H9 (cell line): Measurements from ENCODE around the gene PHF21A. TPM values are rescaled to one million over a fixed set of nuclear protein-coding genes. Genes with fewer than 3 reads are reported as not detected.
A peak's percentile ranks its signal among the peaks of the same experiment; 100 is the strongest.

Experiments used
- DNase-seq: peaks from one replicate; pipeline ENCODE4 v3.0.0-alpha.2; 2017
- H2AFZ ChIP-seq: one replicate; pipeline ENCODE4 v1.6.1; 2013; ENCODE audit warnings: mild to moderate bottlenecking, low read length, control low read depth, moderate library complexity
- H2AK5ac ChIP-seq: 2 replicates; pipeline ENCODE4 v1.6.1; 2013; ENCODE audit warnings: low read length, control low read depth, mixed read lengths; ENCODE audit not compliant: insufficient read length
- H2BK120ac ChIP-seq: one replicate; pipeline ENCODE4 v1.6.1; 2013; ENCODE audit warnings: low read depth, mild to moderate bottlenecking, low read length, control low read depth, inconsistent platforms; ENCODE audit not compliant: poor library complexity, severe bottlenecking
- H2BK12ac ChIP-seq: 2 replicates; pipeline ENCODE4 v1.6.1; 2013; ENCODE audit warnings: low read length, control low read depth, mixed read lengths, low read depth; ENCODE audit not compliant: insufficient read length
- H2BK15ac ChIP-seq: 2 replicates; pipeline ENCODE4 v1.6.1; 2013; ENCODE audit warnings: low read depth, low read length, control low read depth
- H2BK20ac ChIP-seq: one replicate; pipeline ENCODE4 v1.6.1; 2013; ENCODE audit warnings: low read depth, mild to moderate bottlenecking, low read length, control low read depth, inconsistent platforms; ENCODE audit not compliant: poor library complexity, severe bottlenecking
- H2BK5ac ChIP-seq: 2 replicates; pipeline ENCODE4 v1.6.1; 2013; ENCODE audit warnings: low read length, control low read depth, mixed read lengths; ENCODE audit not compliant: insufficient read length
- H3K14ac ChIP-seq: 2 replicates; pipeline ENCODE4 v1.6.1; 2013; ENCODE audit warnings: low read length, control low read depth; ENCODE audit not compliant: insufficient read depth
- H3K18ac ChIP-seq: 2 replicates; pipeline ENCODE4 v1.6.1; 2013; ENCODE audit warnings: low read depth, mild to moderate bottlenecking, mixed read lengths, low read length, control low read depth; ENCODE audit not compliant: insufficient read length
- H3K23ac ChIP-seq: 2 replicates; pipeline ENCODE4 v1.6.1; 2013; ENCODE audit warnings: low read length, control low read depth, mixed read lengths, low read depth; ENCODE audit not compliant: insufficient read length
- H3K23me2 ChIP-seq: 2 replicates; pipeline ENCODE4 v1.6.1; 2013; ENCODE audit warnings: low read depth, mild to moderate bottlenecking, mixed read lengths, low read length, control low read depth; ENCODE audit not compliant: insufficient read length, poor library complexity, severe bottlenecking
- H3K27ac ChIP-seq: 2 replicates; pipeline ENCODE4 v1.5.1; 2013; ENCODE audit warnings: low read length, control low read depth, mixed read lengths, low read depth; ENCODE audit not compliant: insufficient read length
- H3K27me3 ChIP-seq: 2 replicates; pipeline ENCODE4 v1.6.1; 2013; ENCODE audit warnings: low read length, control low read depth, inconsistent platforms; ENCODE audit not compliant: insufficient read depth
- H3K4ac ChIP-seq: 2 replicates; pipeline ENCODE4 v1.6.1; 2013; ENCODE audit warnings: low read depth, mild to moderate bottlenecking, control low read depth, inconsistent platforms, low read length, moderate library complexity
- H3K4me1 ChIP-seq: 2 replicates; pipeline ENCODE4 v1.6.1; 2013; ENCODE audit warnings: low read length, control low read depth, inconsistent platforms; ENCODE audit not compliant: insufficient read depth
- H3K4me2 ChIP-seq: 2 replicates; pipeline ENCODE4 v1.6.1; 2013; ENCODE audit warnings: low read length, control low read depth, mixed read lengths; ENCODE audit not compliant: insufficient read length, insufficient read depth
- H3K56ac ChIP-seq: 2 replicates; pipeline ENCODE4 v1.6.1; 2013; ENCODE audit warnings: low read depth, mild to moderate bottlenecking, mixed read lengths, low read length, control low read depth; ENCODE audit not compliant: insufficient read length
- H3K79me1 ChIP-seq: 2 replicates; pipeline ENCODE4 v1.6.1; 2013; ENCODE audit warnings: low read depth, mild to moderate bottlenecking, moderate library complexity, low read length, control low read depth, inconsistent platforms; ENCODE audit not compliant: insufficient read depth, poor library complexity, severe bottlenecking
- H3K79me2 ChIP-seq: 2 replicates; pipeline ENCODE4 v1.6.1; 2013; ENCODE audit warnings: low read length, control low read depth, inconsistent platforms; ENCODE audit not compliant: insufficient read depth
- H3K9ac ChIP-seq: 2 replicates; pipeline ENCODE4 v1.6.1; 2013; ENCODE audit warnings: low read length, control low read depth, mixed read lengths; ENCODE audit not compliant: insufficient read length; ENCODE audit errors: extremely low read depth
- H3K9me3 ChIP-seq: one replicate; pipeline ENCODE4 v1.6.1; 2013; ENCODE audit warnings: low read depth, low read length, inconsistent platforms; ENCODE audit not compliant: control insufficient read depth
- H3T11ph ChIP-seq: one replicate; pipeline ENCODE4 v1.6.1; 2013; ENCODE audit warnings: mild to moderate bottlenecking, low read length, control low read depth, inconsistent platforms
- H4K20me1 ChIP-seq: one replicate; pipeline ENCODE4 v1.6.1; 2013; ENCODE audit not compliant: control insufficient read depth, insufficient read length, insufficient read depth
- H4K5ac ChIP-seq: 2 replicates; pipeline ENCODE4 v1.6.1; 2013; ENCODE audit warnings: low read depth, mild to moderate bottlenecking, mixed read lengths, low read length, control low read depth; ENCODE audit not compliant: insufficient read length
- H4K8ac ChIP-seq: replicated peaks from 2 replicates; pipeline ENCODE4 v1.6.1; 2013; ENCODE audit warnings: low read length, control low read depth, mixed read lengths, low read depth; ENCODE audit not compliant: insufficient read length
- H4K91ac ChIP-seq: 2 replicates; pipeline ENCODE4 v1.6.1; 2013; ENCODE audit warnings: low read depth, mild to moderate bottlenecking, moderate library complexity, mixed read lengths, low read length, control low read depth; ENCODE audit not compliant: insufficient read length
- H3K27ac Mint-ChIP-seq, 3 experiments: 2 replicates in 2 of 3; 3 replicates in 1 of 3; pipeline ENCODE4 v1.8.0; 2020 to 2021; ENCODE audit warnings: mixed read lengths in 3 of 3, mild to moderate bottlenecking in 1 of 3, moderate library complexity in 1 of 3
- H3K27me3 Mint-ChIP-seq: 2 replicates; pipeline ENCODE4 v1.8.0; 2021; ENCODE audit warnings: low read depth, mild to moderate bottlenecking, moderate library complexity, mixed read lengths
- H3K36me3 Mint-ChIP-seq, 3 experiments: 2 replicates in 2 of 3; 3 replicates in 1 of 3; pipeline ENCODE4 v1.8.0; 2020 to 2021; ENCODE audit warnings: low read depth in 3 of 3, mixed read lengths in 3 of 3; ENCODE audit not compliant: insufficient read depth in 1 of 3
- H3K4me1 Mint-ChIP-seq, 2 experiments: 2 replicates each; pipeline ENCODE4 v1.8.0; 2020; ENCODE audit warnings: mixed read lengths in 2 of 2
- H3K4me3 Mint-ChIP-seq, 2 experiments: 2 replicates in 1 of 2; 3 replicates in 1 of 2; pipeline ENCODE4 v1.8.0; 2020 to 2021; ENCODE audit warnings: mild to moderate bottlenecking in 2 of 2, mixed read lengths in 2 of 2, moderate library complexity in 1 of 2
- H3K9me3 Mint-ChIP-seq, 2 experiments: 2 replicates in 1 of 2; 3 replicates in 1 of 2; pipeline ENCODE4 v1.8.0; 2020; ENCODE audit warnings: mild to moderate bottlenecking in 2 of 2, mixed read lengths in 2 of 2, moderate library complexity in 1 of 2
- WGBS: extraction: QIAGEN DNeasy Blood & Tissue Kit; methylation state at CpG from one replicate; pipeline ENCODE4 v1.1.7; 2013; ENCODE audit warnings: missing lambda C conversion rate, low lambda C conversion rate, mixed read lengths; ENCODE audit not compliant: insufficient read length; ENCODE audit errors: extremely low coverage; 5-methylcytosine and 5-hydroxymethylcytosine counted together
- total RNA-seq: library from RNA; stranded (reverse); gene quantifications from 2 replicates; pipeline ENCODE4 v1.2.1, GENCODE V29; 2021
- TF ChIP-seq, protein P1 (sequence below): fragments of 200-600 bp; sonication (generic); conservative IDR thresholded peaks from 3 replicates; pipeline ENCODE4 v1.8.0; 2021; ENCODE audit warnings: antibody characterized with exemption, mild to moderate bottlenecking

The PHF21A gene
- total RNA-seq, 1 experiment from 2014 or later = 33.8 TPM

DNA sequence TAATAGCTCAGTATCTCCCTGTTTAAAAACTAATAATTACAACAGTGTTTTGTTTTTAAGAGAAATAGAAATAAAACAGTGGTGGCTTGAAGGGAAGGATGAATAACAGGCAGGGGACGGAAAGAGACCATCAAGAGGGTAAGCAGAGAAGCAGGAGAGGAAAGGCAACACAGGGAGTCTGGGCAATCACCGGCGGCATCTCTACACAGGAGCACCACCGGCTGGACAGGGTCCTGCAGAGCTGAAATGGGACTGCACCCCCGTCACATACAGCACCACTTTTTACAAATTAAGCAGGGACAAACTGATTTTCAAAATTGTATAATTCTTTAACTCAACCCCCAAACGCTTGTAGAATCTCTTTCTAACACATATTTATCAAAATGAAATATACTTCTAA lies 18.4 kb downstream of the PHF21A start:
- H2AK5ac ChIP-seq = no peak overlapping the region
- H3K27ac ChIP-seq = no peak overlapping the region
- no peak overlapping the region for H3K14ac ChIP-seq
- no peak overlapping the region for H2BK20ac ChIP-seq
- peak overlapping the region in 2 of 3 experiments; percentile 11 to 63; a peak in 4 of 7 replicates for H3K27ac Mint-ChIP-seq
- H3K27me3 Mint-ChIP-seq = no peaks in the 10 kb centered on the region
- no peak for DNase-seq
- H2BK15ac ChIP-seq = no peak overlapping the region
- no peak overlapping the region for H3K56ac ChIP-seq
- no peaks in the 10 kb centered on the region for H4K20me1 ChIP-seq
- H3K79me1 ChIP-seq = peaks cover 8% of the 10 kb centered on the region
- H3K23me2 ChIP-seq = no peaks in the 10 kb centered on the region
- H3K9ac ChIP-seq = no peak overlapping the region
- H3K4me1 Mint-ChIP-seq = peaks cover 24 to 41% of the 10 kb centered on the region in 2 experiments
- H3K9me3 ChIP-seq = no peaks in the 10 kb centered on the region
- H2BK5ac ChIP-seq = no peak overlapping the region
- no peak overlapping the region for H3K18ac ChIP-seq
- no peak overlapping the region for H4K5ac ChIP-seq
- H3K4me1 ChIP-seq = no peaks in the 10 kb centered on the region
- no peaks in the 10 kb centered on the region for H3K36me3 Mint-ChIP-seq
- H4K91ac ChIP-seq = no peak overlapping the region
- no peak overlapping the region for H3T11ph ChIP-seq
- H3K4ac ChIP-seq = no peak overlapping the region
- WGBS = 100% methylated on average over 1 of the region's 6 CpGs
- no peak overlapping the region for H2BK120ac ChIP-seq
- H2AFZ ChIP-seq = no peak overlapping the region
- H3K23ac ChIP-seq = no peak overlapping the region
- no peak overlapping the region for H4K8ac ChIP-seq
- H3K4me2 ChIP-seq = no peak overlapping the region
- no peaks in the 10 kb centered on the region for H3K27me3 ChIP-seq
- H3K4me3 Mint-ChIP-seq = no peak overlapping the region
- TF ChIP-seq, protein P1, sequence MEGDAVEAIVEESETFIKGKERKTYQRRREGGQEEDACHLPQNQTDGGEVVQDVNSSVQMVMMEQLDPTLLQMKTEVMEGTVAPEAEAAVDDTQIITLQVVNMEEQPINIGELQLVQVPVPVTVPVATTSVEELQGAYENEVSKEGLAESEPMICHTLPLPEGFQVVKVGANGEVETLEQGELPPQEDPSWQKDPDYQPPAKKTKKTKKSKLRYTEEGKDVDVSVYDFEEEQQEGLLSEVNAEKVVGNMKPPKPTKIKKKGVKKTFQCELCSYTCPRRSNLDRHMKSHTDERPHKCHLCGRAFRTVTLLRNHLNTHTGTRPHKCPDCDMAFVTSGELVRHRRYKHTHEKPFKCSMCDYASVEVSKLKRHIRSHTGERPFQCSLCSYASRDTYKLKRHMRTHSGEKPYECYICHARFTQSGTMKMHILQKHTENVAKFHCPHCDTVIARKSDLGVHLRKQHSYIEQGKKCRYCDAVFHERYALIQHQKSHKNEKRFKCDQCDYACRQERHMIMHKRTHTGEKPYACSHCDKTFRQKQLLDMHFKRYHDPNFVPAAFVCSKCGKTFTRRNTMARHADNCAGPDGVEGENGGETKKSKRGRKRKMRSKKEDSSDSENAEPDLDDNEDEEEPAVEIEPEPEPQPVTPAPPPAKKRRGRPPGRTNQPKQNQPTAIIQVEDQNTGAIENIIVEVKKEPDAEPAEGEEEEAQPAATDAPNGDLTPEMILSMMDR = no peak
- no peaks in the 10 kb centered on the region; the same call in 1 of the 2 replicates for H3K79me2 ChIP-seq
- no peaks in the 10 kb centered on the region for H3K9me3 Mint-ChIP-seq
- H2BK12ac ChIP-seq = no peak overlapping the region
